Measurements from ENCODE around the gene INTS1. TPM values are rescaled to one million over a fixed set of nuclear protein-coding genes. Genes with fewer than 3 reads are reported as not detected.

The INTS1 gene
- polyA plus RNA-seq, 12 donors: 23.9 to 55.2 (median 35.1) TPM; not detected in 1

Other genes with a start within 250 kb of the INTS1 start
- gene MICALL2, start 44.9 kb downstream of the INTS1 start, polyA plus RNA-seq (ENCODE audit: insufficient read length in 12 of 12): 10 to 100 TPM in 1 of 12 donors, 1 to 10 TPM in 10, not detected in 1; 3.9 to 11.7 (median 5.1) TPM
- gene MAFK, start 26.3 kb upstream of the INTS1 start, polyA plus RNA-seq (ENCODE audit: insufficient read length in 12 of 12): 10 to 100 TPM in 4 of 12 donors, 1 to 10 TPM in 7, not detected in 1; 6.8 to 21.8 (median 9.0) TPM
- 1 to 10 TPM in 8 of 12 donors, under 1 TPM in 3, not detected in 1; 0.32 to 8.0 (median 1.5) TPM for gene TMEM184A, start 51.8 kb upstream of the INTS1 start, polyA plus RNA-seq (ENCODE audit: insufficient read length in 12 of 12)
- 10 to 100 TPM in 11 of 12 donors, not detected in 1; 14.0 to 32.8 (median 19.8) TPM for gene PSMG3, start 65.6 kb upstream of the INTS1 start, polyA plus RNA-seq (ENCODE audit: insufficient read length in 12 of 12)
- gene ELFN1, start 165.9 kb upstream of the INTS1 start, polyA plus RNA-seq (ENCODE audit: insufficient read length in 12 of 12): 10 to 100 TPM in 2 of 12 donors, 1 to 10 TPM in 9, not detected in 1; 1.6 to 12.9 (median 4.9) TPM

All from muscle of arm (tissue), 12 donors.